HUES64 (cell line): ENCODE measurements around the gene GPATCH2.
"Not testable (repeated sequence)": the region's sequence is repeated elsewhere in the genome, so short reads cannot be mapped to it uniquely, and the experiment has no call there.

Experiments
- H3K27ac ChIP-seq: 2 replicates; pipeline ENCODE4 v1.7.0; 2013; ENCODE audit warnings: low read depth, low read length, inconsistent platforms
- H3K27me3 ChIP-seq: 2 replicates; pipeline ENCODE4 v1.6.1; 2013; ENCODE audit warnings: mild to moderate bottlenecking, low read length; ENCODE audit not compliant: insufficient read depth
- H3K36me3 ChIP-seq: 2 replicates; pipeline ENCODE4 v1.6.1; 2013; ENCODE audit warnings: mild to moderate bottlenecking, low read length; ENCODE audit not compliant: insufficient read depth
- H3K4me1 ChIP-seq: 2 replicates; pipeline ENCODE4 v1.6.1; 2013; ENCODE audit warnings: mild to moderate bottlenecking, low read length, moderate library complexity; ENCODE audit not compliant: insufficient read depth
- H3K4me3 ChIP-seq: 2 replicates; pipeline ENCODE4 v1.5.1; 2013; ENCODE audit warnings: mild to moderate bottlenecking, low read length, moderate library complexity
- H3K9ac ChIP-seq: 2 replicates; pipeline ENCODE4 v1.6.1; 2013; ENCODE audit warnings: mild to moderate bottlenecking, low read depth, low read length
- H3K9me3 ChIP-seq: 2 replicates; pipeline ENCODE4 v1.6.1; 2013; ENCODE audit warnings: low read depth, low read length; ENCODE audit not compliant: insufficient read depth
- WGBS: fragments of 150-250, 120-280 bp; methylation state at CpG from one replicate; pipeline ENCODE4 v1.1.7; 2013; ENCODE audit warnings: missing lambda C conversion rate; 5-methylcytosine and 5-hydroxymethylcytosine counted together

GPATCH2 gene

DNA sequence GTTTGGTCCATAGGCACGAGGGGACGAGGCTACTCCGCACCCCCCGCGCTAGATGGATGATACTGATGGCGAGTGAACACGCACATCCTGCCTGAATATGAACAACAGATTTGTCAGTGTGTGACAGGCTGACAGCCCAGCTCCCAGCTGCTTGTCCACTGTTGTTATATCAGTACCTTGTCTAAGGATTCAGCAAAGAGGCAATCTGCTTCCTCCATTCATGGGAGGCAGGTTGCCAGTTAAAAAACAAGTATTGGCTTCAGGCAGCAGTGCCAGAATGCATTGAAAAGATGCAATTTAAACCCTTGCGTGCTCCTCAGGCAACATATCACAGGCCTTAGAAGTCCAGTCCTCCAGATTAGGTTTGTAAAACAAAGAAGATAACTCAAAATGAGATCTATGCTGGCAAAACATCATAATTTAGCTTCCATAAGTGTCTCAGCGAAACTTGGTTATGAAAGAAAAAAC, 223.3 kb downstream of the GPATCH2 start:
- no peak overlapping the region for H3K4me3 ChIP-seq
- no peaks in the 10 kb centered on the region for H3K9me3 ChIP-seq
- no peak overlapping the region for H3K27ac ChIP-seq
- no peaks in the 10 kb centered on the region for H3K36me3 ChIP-seq
- no peaks in the 10 kb centered on the region for H3K27me3 ChIP-seq
- 93% methylated on average over 9 of the region's 9 CpGs for WGBS
- H3K9ac ChIP-seq = no peak overlapping the region
- H3K4me1 ChIP-seq = no peaks in the 10 kb centered on the region

DNA sequence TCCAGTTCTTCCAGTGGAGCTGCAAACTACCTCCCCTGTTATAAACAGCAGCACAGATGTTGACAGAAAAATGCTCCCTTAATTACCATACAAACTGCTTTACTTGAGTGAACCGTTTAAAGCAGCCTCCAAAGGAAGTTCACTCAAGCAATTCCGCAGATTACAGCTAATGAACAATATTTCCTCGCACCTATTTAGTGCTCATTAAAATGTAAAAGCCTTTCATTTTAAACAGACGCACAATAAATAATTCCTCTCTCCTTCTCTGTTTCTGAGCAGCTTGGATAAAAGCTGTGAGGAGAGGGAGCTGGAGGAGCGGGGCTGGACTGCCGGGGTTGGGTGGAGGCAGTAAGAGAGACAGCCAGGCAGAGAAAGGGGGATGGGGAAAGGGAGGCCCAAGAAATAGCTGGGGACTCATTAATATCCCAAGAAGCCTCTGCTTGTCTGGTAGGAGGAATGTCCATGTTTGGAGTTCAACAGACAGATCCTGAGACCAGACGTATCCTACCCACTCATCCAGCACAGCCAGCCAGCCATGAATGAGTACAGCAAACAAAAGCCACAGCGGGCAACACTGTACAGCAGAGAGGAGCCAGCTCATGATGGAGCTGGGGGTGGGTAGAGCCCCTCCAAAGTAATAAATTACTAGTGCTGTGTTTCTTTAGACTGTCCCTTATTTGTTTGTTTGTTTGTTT, 227.7 kb downstream of the GPATCH2 start:
- Histone ChIP-seq H3K27ac (no peak overlapping the region), H3K9me3 (no peaks in the 10 kb centered on the region), H3K36me3 (no peaks in the 10 kb centered on the region), H3K27me3 (no peaks in the 10 kb centered on the region), H3K4me3 (no peak overlapping the region), H3K9ac (no peak overlapping the region), H3K4me1 (no peaks in the 10 kb centered on the region)
- WGBS = 92% methylated on average over 7 of the region's 8 CpGs

DNA sequence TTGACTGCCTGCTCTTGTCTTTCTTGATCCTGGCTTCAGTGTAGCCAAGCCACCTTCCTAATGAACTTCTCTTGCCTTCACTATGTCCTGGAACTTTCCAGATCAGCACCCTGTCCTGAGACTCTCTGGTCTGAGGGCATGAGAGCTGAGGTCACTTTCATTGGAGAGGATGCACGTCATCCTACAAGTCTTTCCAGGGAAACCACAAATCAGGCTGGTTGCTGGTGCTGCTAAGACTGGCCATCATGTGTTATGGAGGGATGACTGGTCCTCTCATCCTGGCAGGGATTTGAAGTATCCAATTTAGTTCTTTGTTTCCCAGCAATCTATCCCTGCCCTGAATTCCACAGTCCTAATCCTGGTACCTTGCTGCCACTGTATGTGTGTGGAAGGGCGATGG, 228.6 kb downstream of the GPATCH2 start:
- Histone ChIP-seq H3K4me1 (no peaks in the 10 kb centered on the region), H3K9me3 (no peaks in the 10 kb centered on the region), H3K36me3 (no peaks in the 10 kb centered on the region), H3K9ac (no peak overlapping the region), H3K27me3 (no peaks in the 10 kb centered on the region), H3K27ac (no peak overlapping the region), H3K4me3 (no peak overlapping the region)
- 98% methylated on average over 2 of the region's 2 CpGs for WGBS

DNA sequence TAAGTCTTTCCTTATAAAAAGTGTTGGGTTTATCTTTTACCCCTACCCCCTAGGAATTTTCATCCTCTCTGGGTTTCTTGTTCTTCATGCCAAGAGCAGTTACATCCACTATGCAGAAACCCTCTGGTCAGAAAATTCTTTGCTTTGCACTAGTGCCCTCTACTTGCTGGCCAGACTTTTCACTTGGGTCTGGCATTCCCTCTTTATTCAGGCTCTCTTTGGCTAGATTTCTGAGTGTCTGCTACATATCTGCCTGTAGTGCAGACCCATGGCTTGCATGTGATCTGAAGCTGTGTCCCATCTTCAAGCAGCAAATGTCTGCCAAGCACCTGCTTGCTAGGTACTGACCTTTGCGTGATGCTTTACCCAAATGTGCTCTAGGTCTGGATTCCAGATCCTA, 237.0 kb downstream of the GPATCH2 start:
- Histone ChIP-seq H3K4me1 (no peaks in the 10 kb centered on the region), H3K27ac (no peak overlapping the region), H3K9me3 (no peaks in the 10 kb centered on the region), H3K9ac (no peak overlapping the region), H3K4me3 (no peak overlapping the region), H3K27me3 (no peaks in the 10 kb centered on the region), H3K36me3 (no peaks in the 10 kb centered on the region)
- WGBS = 93% methylated on average over 1 of the region's 1 CpG

DNA sequence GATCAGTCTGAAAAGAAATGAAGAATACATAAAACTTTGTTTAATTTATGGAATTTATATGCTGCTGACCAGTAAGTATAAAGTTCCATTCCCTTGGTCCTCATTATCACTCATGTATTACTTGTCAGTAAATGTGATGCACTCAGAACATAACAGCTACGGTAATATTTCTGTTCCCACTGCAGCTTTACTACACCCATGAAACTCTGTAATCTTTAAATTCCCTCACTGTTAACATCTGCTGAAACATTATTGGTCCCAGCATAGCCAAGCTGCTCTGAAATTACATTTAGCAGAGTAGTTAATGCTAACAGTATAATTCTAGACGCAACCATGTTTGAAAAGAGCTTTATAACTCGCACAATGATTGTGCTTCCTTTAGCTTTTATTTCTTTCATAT, 238.4 kb downstream of the GPATCH2 start:
- 95% methylated on average over 3 of the region's 3 CpGs for WGBS
- H3K4me3 ChIP-seq = no peak overlapping the region
- no peaks in the 10 kb centered on the region for H3K9me3 ChIP-seq
- no peak overlapping the region for H3K27ac ChIP-seq
- no peaks in the 10 kb centered on the region for H3K36me3 ChIP-seq
- no peaks in the 10 kb centered on the region for H3K4me1 ChIP-seq
- H3K27me3 ChIP-seq = no peaks in the 10 kb centered on the region
- no peak overlapping the region for H3K9ac ChIP-seq

DNA sequence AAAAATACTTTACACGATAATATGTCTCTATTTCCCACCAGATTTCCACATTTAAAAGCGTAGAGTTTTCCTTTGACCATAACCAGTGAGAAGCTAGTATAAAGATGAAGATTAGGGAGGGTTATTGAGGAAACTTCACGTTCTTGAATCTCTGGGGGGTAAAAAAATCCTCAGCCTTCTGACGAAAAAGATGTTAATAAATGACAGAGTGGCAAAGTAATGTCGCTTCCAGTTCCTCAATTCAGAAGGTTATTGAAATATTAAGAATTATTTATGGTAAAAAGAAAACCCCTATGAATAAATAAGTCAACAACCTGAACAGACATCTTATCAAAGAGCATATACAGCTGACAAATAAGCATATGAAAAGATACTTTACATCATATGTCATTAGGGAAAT, 241.0 kb downstream of the GPATCH2 start:
- no peak overlapping the region for H3K4me3 ChIP-seq
- WGBS = 97% methylated on average over 3 of the region's 5 CpGs

DNA sequence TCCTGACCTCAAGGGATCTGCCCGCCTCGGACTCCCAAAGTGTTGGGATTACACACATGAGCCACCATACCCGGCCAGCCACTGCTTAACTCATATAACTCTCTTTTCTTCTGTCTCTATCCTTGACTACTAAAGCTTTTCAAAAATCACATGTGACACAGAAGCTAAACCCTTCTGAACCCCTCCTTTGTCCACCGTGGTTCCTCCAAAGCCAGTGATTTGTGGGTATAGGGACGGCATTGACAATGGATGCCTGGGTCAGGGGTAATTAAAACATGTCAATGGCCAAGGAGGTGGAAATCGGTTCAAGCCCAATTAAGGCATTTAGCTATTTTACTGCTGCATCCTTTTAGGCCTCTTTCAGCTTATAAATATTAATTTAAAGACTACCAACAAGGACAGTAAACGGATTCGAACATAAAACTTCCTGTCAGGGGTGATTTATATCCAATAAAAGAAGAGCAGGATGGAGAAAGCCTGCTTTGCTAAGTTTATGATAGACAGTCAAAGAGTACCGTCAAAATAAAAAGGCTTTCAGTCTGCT, 242.3 kb downstream of the GPATCH2 start:
- Histone ChIP-seq H3K4me3 (no peak overlapping the region), H3K27ac (no peak overlapping the region), H3K9ac (no peak overlapping the region), H3K36me3 (no peaks in the 10 kb centered on the region), H3K4me1 (no peaks in the 10 kb centered on the region), H3K27me3 (peaks cover 4% of the 10 kb centered on the region; the same call in 1 of the 2 replicates), H3K9me3 (no peaks in the 10 kb centered on the region)
- WGBS = 94% methylated on average over 9 of the region's 9 CpGs

More for the DNA sequence above, 241.0 kb downstream of the GPATCH2 start:
- Histone ChIP-seq H3K9me3 (no peaks in the 10 kb centered on the region), H3K27ac (no peak overlapping the region), H3K4me1 (no peaks in the 10 kb centered on the region), H3K27me3 (0 out of 2 replicates have a peak, but pooled peaks cover 2% of the 10 kb centered on the region), H3K36me3 (no peaks in the 10 kb centered on the region), H3K9ac (no peak overlapping the region)

DNA sequence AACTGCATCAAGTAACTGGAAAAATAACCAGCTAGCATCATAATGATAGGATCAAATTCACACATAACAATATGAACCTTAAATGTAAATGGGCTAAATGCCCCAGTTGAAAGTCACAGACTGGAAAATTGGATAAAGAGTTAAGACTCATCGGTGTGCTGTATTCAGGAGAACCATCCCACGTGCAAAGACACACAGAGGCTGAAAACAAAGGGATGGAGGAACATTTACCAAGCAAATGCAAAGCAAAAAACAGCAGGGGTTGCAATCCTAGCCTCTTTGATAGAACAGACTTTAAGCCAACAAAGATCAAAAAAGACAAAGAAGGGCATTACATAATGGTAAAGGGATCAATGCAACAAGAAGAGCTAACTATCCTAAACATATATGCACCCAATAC, 249.1 kb downstream of the GPATCH2 start:
- not testable (repeated sequence) for H3K4me1 ChIP-seq, H3K27ac ChIP-seq, H3K36me3 ChIP-seq, H3K9ac ChIP-seq, H3K4me3 ChIP-seq
- WGBS = 8% methylated on average over 2 of the region's 2 CpGs
- Histone ChIP-seq H3K9me3 (peaks cover 16% of the 10 kb centered on the region; the same call in 1 of the 2 replicates), H3K27me3 (peaks cover 39% of the 10 kb centered on the region)

DNA sequence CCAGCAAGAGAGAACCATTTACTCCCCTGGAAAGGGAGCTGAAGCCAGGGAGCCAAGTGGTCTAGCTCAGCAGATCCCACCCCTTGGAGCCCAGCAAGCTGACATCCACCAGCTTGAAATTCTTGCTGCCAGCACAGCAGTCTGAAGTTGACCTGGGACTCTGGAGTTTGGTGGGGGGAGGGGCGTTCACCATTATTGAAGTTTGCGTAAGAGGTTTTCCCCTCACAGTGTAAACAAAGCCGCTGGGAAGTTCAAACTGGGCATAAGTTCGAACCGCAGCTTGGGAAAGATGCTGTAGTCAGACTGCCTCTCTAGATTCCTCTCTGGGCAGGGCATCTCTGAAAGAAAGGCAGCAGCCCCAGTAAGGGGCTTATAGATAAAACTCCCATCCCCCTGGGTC, 251.1 kb downstream of the GPATCH2 start:
- not testable (repeated sequence) for H3K27ac ChIP-seq, H3K4me1 ChIP-seq

DNA sequence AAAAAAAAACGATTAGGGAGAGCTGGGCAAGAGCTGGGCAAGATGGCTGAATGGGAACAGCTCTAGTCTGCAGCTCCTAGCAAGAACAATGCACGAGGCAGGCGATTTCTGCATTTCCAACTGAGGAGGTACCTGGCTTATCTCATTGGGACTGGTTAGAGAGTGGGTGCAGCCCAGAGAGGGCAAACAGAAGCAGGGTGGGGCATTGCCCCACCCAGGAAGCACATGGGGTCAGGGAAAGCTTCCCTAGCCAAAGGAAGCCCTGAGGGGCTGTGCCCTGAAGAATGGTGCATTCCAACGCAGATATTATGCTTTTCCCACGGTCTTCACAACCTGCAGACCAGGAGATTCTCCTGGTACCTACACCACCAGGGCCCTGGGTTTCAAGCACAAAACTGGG, 251.6 kb downstream of the GPATCH2 start:
- H3K36me3 ChIP-seq = no peaks in the 10 kb centered on the region
- H3K9ac ChIP-seq = no peak overlapping the region
- peaks cover 37% of the 10 kb centered on the region for H3K27me3 ChIP-seq
- peaks cover 8% of the 10 kb centered on the region for H3K4me1 ChIP-seq
- 71% methylated on average over 4 of the region's 5 CpGs for WGBS
- no peak overlapping the region for H3K27ac ChIP-seq
- H3K4me3 ChIP-seq = no peak overlapping the region
- H3K9me3 ChIP-seq = peaks cover 16% of the 10 kb centered on the region; the same call in 1 of the 2 replicates

More for the DNA sequence above, 251.1 kb downstream of the GPATCH2 start:
- not testable (repeated sequence) for H3K36me3 ChIP-seq, H3K9ac ChIP-seq, H3K4me3 ChIP-seq
- 69% methylated on average over 5 of the region's 5 CpGs for WGBS
- Histone ChIP-seq H3K27me3 (peaks cover 37% of the 10 kb centered on the region), H3K9me3 (peaks cover 16% of the 10 kb centered on the region; the same call in 1 of the 2 replicates)
